NB4 (cell line): ENCODE results near the gene NMNAT3.

Experiments used
- DNase-seq: peaks from one replicate; pipeline ENCODE4 v3.0.0; 2010; ENCODE audit warnings: low read depth
- H3K4me3 ChIP-seq: one replicate; pipeline ENCODE4 v1.5.1; 2011; ENCODE audit warnings: mild to moderate bottlenecking, low read depth, low read length, moderate library complexity
- MAX ChIP-seq: IDR thresholded peaks from 2 replicates; pipeline ENCODE4 v1.6.1; 2011; ENCODE audit warnings: low read depth, low read length
- MYC ChIP-seq: IDR thresholded peaks from 2 replicates; pipeline ENCODE4 v1.6.1; 2011; ENCODE audit warnings: low read depth, low read length
- POLR2A ChIP-seq: IDR thresholded peaks from 2 replicates; pipeline ENCODE4 v1.6.1; 2011; ENCODE audit warnings: mild to moderate bottlenecking; ENCODE audit not compliant: insufficient read length; ENCODE audit errors: extremely low read depth
- TF ChIP-seq, protein P1 (sequence below): IDR thresholded peaks from one replicate; pipeline ENCODE4 v1.5.1; 2012; ENCODE audit warnings: low read depth, low read length

Gene NMNAT3

GRCh38 chr3:139715166-139715565, 37.4 kb upstream of the NMNAT3 start:
- no peak for DNase-seq
- H3K4me3 ChIP-seq: no peak overlapping the region
- TF ChIP-seq, protein P1, sequence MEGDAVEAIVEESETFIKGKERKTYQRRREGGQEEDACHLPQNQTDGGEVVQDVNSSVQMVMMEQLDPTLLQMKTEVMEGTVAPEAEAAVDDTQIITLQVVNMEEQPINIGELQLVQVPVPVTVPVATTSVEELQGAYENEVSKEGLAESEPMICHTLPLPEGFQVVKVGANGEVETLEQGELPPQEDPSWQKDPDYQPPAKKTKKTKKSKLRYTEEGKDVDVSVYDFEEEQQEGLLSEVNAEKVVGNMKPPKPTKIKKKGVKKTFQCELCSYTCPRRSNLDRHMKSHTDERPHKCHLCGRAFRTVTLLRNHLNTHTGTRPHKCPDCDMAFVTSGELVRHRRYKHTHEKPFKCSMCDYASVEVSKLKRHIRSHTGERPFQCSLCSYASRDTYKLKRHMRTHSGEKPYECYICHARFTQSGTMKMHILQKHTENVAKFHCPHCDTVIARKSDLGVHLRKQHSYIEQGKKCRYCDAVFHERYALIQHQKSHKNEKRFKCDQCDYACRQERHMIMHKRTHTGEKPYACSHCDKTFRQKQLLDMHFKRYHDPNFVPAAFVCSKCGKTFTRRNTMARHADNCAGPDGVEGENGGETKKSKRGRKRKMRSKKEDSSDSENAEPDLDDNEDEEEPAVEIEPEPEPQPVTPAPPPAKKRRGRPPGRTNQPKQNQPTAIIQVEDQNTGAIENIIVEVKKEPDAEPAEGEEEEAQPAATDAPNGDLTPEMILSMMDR: no peak
- no peak for TF ChIP-seq MYC
- TF ChIP-seq POLR2A: no peak
- TF ChIP-seq MAX: no peak

DNA sequence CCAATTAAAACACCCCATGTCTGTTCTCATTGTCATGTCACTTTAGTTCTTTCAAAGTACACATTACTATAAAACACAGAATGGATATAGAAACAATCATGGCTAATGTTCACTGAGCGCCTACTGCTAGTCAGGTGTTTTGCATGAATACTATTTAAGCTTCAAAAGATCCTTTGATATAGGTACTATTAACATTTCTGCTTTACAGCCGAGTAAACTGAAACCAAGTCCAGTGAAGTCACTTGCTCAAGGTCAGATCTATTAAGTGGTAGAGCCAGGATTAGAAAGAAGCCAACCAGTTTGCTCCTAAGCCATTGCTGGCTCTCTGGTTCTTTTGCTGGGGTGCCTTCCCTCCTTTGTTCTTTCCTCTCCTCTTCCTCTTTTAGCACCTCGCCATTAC, 32.4 kb upstream of the NMNAT3 start:
- TF ChIP-seq, protein P1: no peak
- no peak overlapping the region for H3K4me3 ChIP-seq
- no peak for DNase-seq

- no peak overlapping the region for H3K4me3 ChIP-seq
- DNase-seq: no peak
- TF ChIP-seq POLR2A (no peak), MAX (no peak), MYC (no peak)
- TF ChIP-seq, protein P1: no peak
Measured at GRCh38 chr3:139705631-139706030, 27.9 kb upstream of the NMNAT3 start.

- DNase-seq: no peak
- no peak overlapping the region for H3K4me3 ChIP-seq
- TF ChIP-seq, protein P1: no peak
- TF ChIP-seq MYC: no peak
- no peak for TF ChIP-seq POLR2A
- no peak for TF ChIP-seq MAX
Measured at GRCh38 chr3:139696314-139696604, 18.5 kb upstream of the NMNAT3 start.

DNA sequence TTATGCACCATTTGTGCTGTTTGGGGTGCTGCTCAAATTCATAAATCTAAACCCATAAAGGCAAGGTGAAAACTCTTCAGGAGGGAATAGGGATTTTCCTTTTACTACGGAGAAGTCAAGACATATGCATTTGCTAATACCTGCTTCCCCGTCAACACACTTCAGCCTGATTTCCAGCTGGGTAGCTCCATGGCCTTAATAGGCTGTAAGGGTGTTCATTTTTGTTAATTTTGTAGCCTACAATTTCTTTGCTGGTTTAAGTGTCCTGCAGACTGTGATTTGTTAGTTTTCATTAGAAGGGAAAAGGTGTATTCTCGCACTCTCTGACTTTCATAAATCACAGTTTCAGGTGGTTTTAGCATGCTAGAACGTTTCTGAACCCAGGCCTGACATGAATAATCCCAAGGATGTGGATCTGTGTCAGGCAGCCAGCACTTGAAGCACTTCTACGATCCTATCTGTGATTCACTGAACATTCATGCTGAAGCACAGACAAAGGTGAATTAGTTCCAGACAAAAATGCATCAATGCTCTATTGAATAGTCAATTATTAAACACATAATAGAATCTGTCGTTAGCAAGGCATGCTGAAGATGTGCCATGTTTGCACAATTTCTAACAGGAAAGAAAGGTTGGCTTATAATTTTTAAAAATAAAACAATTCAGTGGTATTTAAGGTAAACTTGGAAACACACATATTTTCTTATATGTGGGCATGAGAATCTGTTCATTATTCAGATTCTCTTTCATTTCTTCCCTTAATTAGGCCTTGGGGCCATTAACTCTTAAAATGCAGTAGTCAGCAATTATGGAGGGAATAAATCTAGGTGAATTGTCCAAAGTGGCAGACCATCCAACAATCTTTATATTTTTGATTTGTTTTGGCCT, 17.9 kb upstream of the NMNAT3 start:
- TF ChIP-seq POLR2A (no peak), MYC (no peak), MAX (no peak)
- TF ChIP-seq, protein P1: no peak
- DNase-seq: no peak
- no peak overlapping the region for H3K4me3 ChIP-seq

DNA sequence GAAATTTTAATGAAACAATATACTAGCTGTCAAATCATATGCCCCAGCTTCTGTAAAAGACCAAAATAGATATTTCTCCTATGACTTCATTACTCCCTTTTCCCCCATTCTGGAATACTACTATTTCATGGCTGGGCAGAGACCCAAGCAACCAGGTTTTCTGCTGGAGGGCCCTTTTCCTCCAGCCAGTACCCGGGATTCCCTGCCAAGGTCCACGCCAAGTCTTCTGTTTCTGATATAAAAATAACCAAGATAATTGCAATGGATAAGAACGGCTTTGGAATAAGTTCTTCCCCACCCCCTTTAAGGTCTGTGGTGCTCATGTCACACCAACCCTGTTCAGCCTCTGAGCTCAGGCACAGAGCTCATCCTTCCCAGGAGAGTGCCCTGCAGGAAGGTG, 17.2 kb upstream of the NMNAT3 start:
- H3K4me3 ChIP-seq: no peak overlapping the region
- TF ChIP-seq MAX (no peak), MYC (no peak), POLR2A (no peak)
- TF ChIP-seq, protein P1: no peak
- no peak for DNase-seq
